ENCODE results near the gene ENAH.
"Not testable (repeated sequence)": the region's sequence is repeated elsewhere in the genome, so short reads cannot be mapped to it uniquely, and the experiment has no call there.

Gene ENAH

GRCh38 chr1:225617956-225618355 is 35.0 kb downstream of the ENAH start:
- no peak overlapping the region for H3K27ac ChIP-seq (ENCODE audit: low read depth, low read length)
- peaks cover 11% of the 10 kb centered on the region; the same call in 1 of the 2 replicates for H3K36me3 ChIP-seq (ENCODE audit: control insufficient read depth, insufficient read depth, low read length)
- 0 out of 2 replicates have a peak, but pooled peaks cover 8% of the 10 kb centered on the region for H3K4me1 ChIP-seq (ENCODE audit: control insufficient read depth, insufficient read depth, low read length)
- no peaks in the 10 kb centered on the region for H3K27me3 ChIP-seq (ENCODE audit: control insufficient read depth, insufficient read depth, low read length)
- no peak overlapping the region for H3K4me3 ChIP-seq (ENCODE audit: low read depth, low read length)
- H3K9ac ChIP-seq (ENCODE audit: low read depth, low read length) = no peak overlapping the region
- H3K9me3 ChIP-seq (ENCODE audit: control insufficient read depth, insufficient read depth, low read length) = no peaks in the 10 kb centered on the region

- Histone ChIP-seq H3K27ac (ENCODE audit: low read depth, low read length) (no peak overlapping the region), H3K4me1 (ENCODE audit: control insufficient read depth, insufficient read depth, low read length) (0 out of 2 replicates have a peak, but pooled peaks cover 8% of the 10 kb centered on the region), H3K9me3 (ENCODE audit: control insufficient read depth, insufficient read depth, low read length) (no peaks in the 10 kb centered on the region), H3K4me3 (ENCODE audit: low read depth, low read length) (no peak overlapping the region), H3K36me3 (ENCODE audit: control insufficient read depth, insufficient read depth, low read length) (peaks cover 8% of the 10 kb centered on the region; the same call in 1 of the 2 replicates), H3K9ac (ENCODE audit: low read depth, low read length) (no peak overlapping the region), H3K27me3 (ENCODE audit: control insufficient read depth, insufficient read depth, low read length) (no peaks in the 10 kb centered on the region)
Observed at GRCh38 chr1:225617479-225617878, 35.4 kb downstream of the ENAH start.

GRCh38 chr1:225615403-225615790 is 37.5 kb downstream of the ENAH start:
- H3K4me3 ChIP-seq (ENCODE audit: low read depth, low read length); H3K9me3 ChIP-seq (ENCODE audit: control insufficient read depth, insufficient read depth, low read length); H3K9ac ChIP-seq (ENCODE audit: low read depth, low read length); H3K36me3 ChIP-seq (ENCODE audit: control insufficient read depth, insufficient read depth, low read length); H3K27ac ChIP-seq (ENCODE audit: low read depth, low read length); H3K27me3 ChIP-seq (ENCODE audit: control insufficient read depth, insufficient read depth, low read length): not testable (repeated sequence)
- peaks cover 14% of the 10 kb centered on the region; the same call in 1 of the 2 replicates for H3K4me1 ChIP-seq (ENCODE audit: control insufficient read depth, insufficient read depth, low read length)

- Histone ChIP-seq H3K27me3 (ENCODE audit: control insufficient read depth, insufficient read depth, low read length) (no peaks in the 10 kb centered on the region), H3K36me3 (ENCODE audit: control insufficient read depth, insufficient read depth, low read length) (no peaks in the 10 kb centered on the region), H3K9me3 (ENCODE audit: control insufficient read depth, insufficient read depth, low read length) (no peaks in the 10 kb centered on the region), H3K9ac (ENCODE audit: low read depth, low read length) (no peak overlapping the region), H3K4me1 (ENCODE audit: control insufficient read depth, insufficient read depth, low read length) (peaks cover 29% of the 10 kb centered on the region), H3K4me3 (ENCODE audit: low read depth, low read length) (no peak overlapping the region), H3K27ac (ENCODE audit: low read depth, low read length) (no peak overlapping the region)
Observed at GRCh38 chr1:225613006-225613405, 39.9 kb downstream of the ENAH start.

GRCh38 chr1:225612287-225612686 is 40.6 kb downstream of the ENAH start:
- H3K27ac ChIP-seq (ENCODE audit: low read depth, low read length) = no peak overlapping the region
- no peak overlapping the region for H3K9ac ChIP-seq (ENCODE audit: low read depth, low read length)
- H3K36me3 ChIP-seq (ENCODE audit: control insufficient read depth, insufficient read depth, low read length) = no peaks in the 10 kb centered on the region
- peaks cover 36% of the 10 kb centered on the region for H3K4me1 ChIP-seq (ENCODE audit: control insufficient read depth, insufficient read depth, low read length)
- H3K27me3 ChIP-seq (ENCODE audit: control insufficient read depth, insufficient read depth, low read length) = no peaks in the 10 kb centered on the region
- H3K9me3 ChIP-seq (ENCODE audit: control insufficient read depth, insufficient read depth, low read length) = no peaks in the 10 kb centered on the region
- H3K4me3 ChIP-seq (ENCODE audit: low read depth, low read length) = no peak overlapping the region

- no peak overlapping the region for H3K27ac ChIP-seq (ENCODE audit: low read depth, low read length)
- no peaks in the 10 kb centered on the region for H3K27me3 ChIP-seq (ENCODE audit: control insufficient read depth, insufficient read depth, low read length)
- no peak overlapping the region for H3K9ac ChIP-seq (ENCODE audit: low read depth, low read length)
- H3K4me1 ChIP-seq (ENCODE audit: control insufficient read depth, insufficient read depth, low read length) = peaks cover 39% of the 10 kb centered on the region
- no peaks in the 10 kb centered on the region for H3K36me3 ChIP-seq (ENCODE audit: control insufficient read depth, insufficient read depth, low read length)
- no peak overlapping the region for H3K4me3 ChIP-seq (ENCODE audit: low read depth, low read length)
- H3K9me3 ChIP-seq (ENCODE audit: control insufficient read depth, insufficient read depth, low read length) = no peaks in the 10 kb centered on the region
Observed at GRCh38 chr1:225611537-225612223, 41.2 kb downstream of the ENAH start.

GRCh38 chr1:225610539-225610938 is 42.4 kb downstream of the ENAH start:
- Histone ChIP-seq H3K4me1 (ENCODE audit: control insufficient read depth, insufficient read depth, low read length) (peaks cover 39% of the 10 kb centered on the region), H3K27ac (ENCODE audit: low read depth, low read length) (no peak overlapping the region), H3K27me3 (ENCODE audit: control insufficient read depth, insufficient read depth, low read length) (no peaks in the 10 kb centered on the region), H3K4me3 (ENCODE audit: low read depth, low read length) (no peak overlapping the region), H3K36me3 (ENCODE audit: control insufficient read depth, insufficient read depth, low read length) (no peaks in the 10 kb centered on the region), H3K9ac (ENCODE audit: low read depth, low read length) (no peak overlapping the region), H3K9me3 (ENCODE audit: control insufficient read depth, insufficient read depth, low read length) (no peaks in the 10 kb centered on the region)

- no peaks in the 10 kb centered on the region for H3K27me3 ChIP-seq (ENCODE audit: control insufficient read depth, insufficient read depth, low read length)
- no peak overlapping the region for H3K27ac ChIP-seq (ENCODE audit: low read depth, low read length)
- no peaks in the 10 kb centered on the region for H3K36me3 ChIP-seq (ENCODE audit: control insufficient read depth, insufficient read depth, low read length)
- no peak overlapping the region for H3K4me3 ChIP-seq (ENCODE audit: low read depth, low read length)
- H3K4me1 ChIP-seq (ENCODE audit: control insufficient read depth, insufficient read depth, low read length) = peaks cover 40% of the 10 kb centered on the region
- H3K9me3 ChIP-seq (ENCODE audit: control insufficient read depth, insufficient read depth, low read length) = no peaks in the 10 kb centered on the region
- H3K9ac ChIP-seq (ENCODE audit: low read depth, low read length) = no peak overlapping the region
Observed at GRCh38 chr1:225608014-225608796, 44.7 kb downstream of the ENAH start.

GRCh38 chr1:225607355-225607754 is 45.6 kb downstream of the ENAH start:
- peak overlapping the region; percentile 43 for H3K27ac ChIP-seq (ENCODE audit: low read depth, low read length)
- H3K4me1 ChIP-seq (ENCODE audit: control insufficient read depth, insufficient read depth, low read length) = peaks cover 40% of the 10 kb centered on the region
- H3K9ac ChIP-seq (ENCODE audit: low read depth, low read length) = no peak overlapping the region
- H3K36me3 ChIP-seq (ENCODE audit: control insufficient read depth, insufficient read depth, low read length) = no peaks in the 10 kb centered on the region
- no peaks in the 10 kb centered on the region for H3K27me3 ChIP-seq (ENCODE audit: control insufficient read depth, insufficient read depth, low read length)
- H3K4me3 ChIP-seq (ENCODE audit: low read depth, low read length) = no peak overlapping the region
- H3K9me3 ChIP-seq (ENCODE audit: control insufficient read depth, insufficient read depth, low read length) = no peaks in the 10 kb centered on the region

GRCh38 chr1:225603538-225604354 is 49.2 kb downstream of the ENAH start:
- no peaks in the 10 kb centered on the region for H3K9me3 ChIP-seq (ENCODE audit: control insufficient read depth, insufficient read depth, low read length)
- peak overlapping the region; percentile 29 for H3K27ac ChIP-seq (ENCODE audit: low read depth, low read length)
- H3K4me1 ChIP-seq (ENCODE audit: control insufficient read depth, insufficient read depth, low read length) = peaks cover 22% of the 10 kb centered on the region
- H3K4me3 ChIP-seq (ENCODE audit: low read depth, low read length) = no peak overlapping the region
- no peaks in the 10 kb centered on the region for H3K36me3 ChIP-seq (ENCODE audit: control insufficient read depth, insufficient read depth, low read length)
- H3K9ac ChIP-seq (ENCODE audit: low read depth, low read length) = no peak overlapping the region
- no peaks in the 10 kb centered on the region for H3K27me3 ChIP-seq (ENCODE audit: control insufficient read depth, insufficient read depth, low read length)
